Stimulated activated memory B cell treated with anti-CD40 and anti-IgM and Interleukin-4, amounts not matched to agents 10 μg/mL and 1 μg/mL and 100 μg/mL, for 72 hours (primary cell): ENCODE measurements around the gene ZNF414.
"Not testable (repeated sequence)": the region's sequence is repeated elsewhere in the genome, so short reads cannot be mapped to it uniquely, and the experiment has no call there.

ENCODE experiments used
- ATAC-seq: fragments of 150-1000 bp; cut with Tn5 transposase; 2 replicates; pipeline ENCODE4 v1.10.0; 2021
- H3K27ac Mint-ChIP-seq: one replicate; pipeline ENCODE4 v1.8.0; 2022; ENCODE audit warnings: mild to moderate bottlenecking, mixed read lengths
- H3K27me3 Mint-ChIP-seq: one replicate; pipeline ENCODE4 v1.8.0; 2022; ENCODE audit warnings: mixed read lengths
- H3K36me3 Mint-ChIP-seq: one replicate; pipeline ENCODE4 v1.8.0; 2022; ENCODE audit warnings: mixed read lengths
- H3K4me1 Mint-ChIP-seq: one replicate; pipeline ENCODE4 v1.8.0; 2022; ENCODE audit warnings: mixed read lengths
- H3K4me3 Mint-ChIP-seq: one replicate; pipeline ENCODE4 v1.8.0; 2022; ENCODE audit warnings: mild to moderate bottlenecking, moderate library complexity, mixed read lengths
- H3K9me3 Mint-ChIP-seq: one replicate; pipeline ENCODE4 v1.8.0; 2022; ENCODE audit warnings: mixed read lengths

ZNF414 gene, protein sequence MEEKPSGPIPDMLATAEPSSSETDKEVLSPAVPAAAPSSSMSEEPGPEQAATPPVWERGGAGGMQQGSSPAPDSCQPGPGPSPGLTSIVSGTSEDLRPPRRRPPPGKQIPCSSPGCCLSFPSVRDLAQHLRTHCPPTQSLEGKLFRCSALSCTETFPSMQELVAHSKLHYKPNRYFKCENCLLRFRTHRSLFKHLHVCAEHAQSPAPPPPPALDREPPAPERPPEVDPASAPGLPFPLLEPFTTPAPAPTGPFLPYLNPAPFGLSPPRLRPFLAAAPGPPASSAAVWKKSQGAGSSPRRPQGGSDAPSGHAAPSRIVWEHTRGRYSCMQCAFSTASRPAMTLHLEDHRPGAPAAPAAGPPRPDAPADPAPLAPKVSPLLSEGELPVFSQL

DNA sequence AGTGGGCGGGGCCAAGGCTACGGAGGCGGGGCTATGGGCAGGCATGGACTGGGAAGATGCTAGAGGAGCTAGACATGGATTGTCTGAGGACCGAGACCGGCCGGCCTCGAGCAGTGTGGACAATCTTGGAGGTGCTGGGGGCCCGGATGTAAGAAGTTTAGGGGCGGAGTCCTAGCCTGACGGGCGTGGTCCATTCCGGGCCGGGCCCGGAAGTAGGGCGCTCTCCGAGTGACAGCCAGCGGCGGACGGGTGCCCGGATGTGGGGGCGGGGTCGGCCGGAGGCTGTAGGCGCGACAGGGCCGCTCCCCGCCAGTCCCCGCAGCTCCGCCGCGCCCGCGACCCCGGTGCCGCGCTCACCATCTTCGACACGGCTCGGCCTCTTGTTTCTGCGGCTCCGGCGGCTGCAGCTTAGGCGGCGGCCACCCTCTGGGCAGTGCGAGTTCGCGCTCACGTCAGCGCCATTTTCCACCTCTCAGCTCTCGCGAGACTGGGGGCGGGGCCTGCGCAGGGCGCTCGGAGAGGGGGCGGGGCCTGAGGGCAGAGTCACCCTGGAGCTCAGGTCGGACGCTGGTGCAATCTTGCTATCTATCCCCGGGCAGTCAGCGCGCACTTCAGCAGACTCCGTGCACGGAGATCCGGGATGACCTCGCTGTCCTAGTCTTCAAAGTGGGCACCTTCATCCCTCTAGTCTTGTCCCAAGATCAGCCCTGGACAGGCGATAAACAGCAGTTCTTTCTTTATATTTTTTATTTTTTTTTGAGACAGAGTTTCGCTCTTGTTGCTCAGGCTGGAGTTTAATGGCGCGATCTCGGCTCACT lies at the start of gene ZNF414:
TSS of gene ZNF414 (minus strand) at position 481 of the 818 bp plus-strand sequence. CDS start at position 360, 121 bp downstream.
- ATAC-seq = peak; percentile 95
- Mint-ChIP-seq H3K27me3 (no peaks in the 10 kb centered on the region), H3K27ac (peak within 1 kb of the TSS; percentile 98), H3K9me3 (no peaks in the 10 kb centered on the region), H3K4me1 (peaks cover 25% of the 10 kb centered on the region), H3K4me3 (peak within 1 kb of the TSS; percentile 96), H3K36me3 (peaks cover 7% of the 10 kb centered on the region)

DNA sequence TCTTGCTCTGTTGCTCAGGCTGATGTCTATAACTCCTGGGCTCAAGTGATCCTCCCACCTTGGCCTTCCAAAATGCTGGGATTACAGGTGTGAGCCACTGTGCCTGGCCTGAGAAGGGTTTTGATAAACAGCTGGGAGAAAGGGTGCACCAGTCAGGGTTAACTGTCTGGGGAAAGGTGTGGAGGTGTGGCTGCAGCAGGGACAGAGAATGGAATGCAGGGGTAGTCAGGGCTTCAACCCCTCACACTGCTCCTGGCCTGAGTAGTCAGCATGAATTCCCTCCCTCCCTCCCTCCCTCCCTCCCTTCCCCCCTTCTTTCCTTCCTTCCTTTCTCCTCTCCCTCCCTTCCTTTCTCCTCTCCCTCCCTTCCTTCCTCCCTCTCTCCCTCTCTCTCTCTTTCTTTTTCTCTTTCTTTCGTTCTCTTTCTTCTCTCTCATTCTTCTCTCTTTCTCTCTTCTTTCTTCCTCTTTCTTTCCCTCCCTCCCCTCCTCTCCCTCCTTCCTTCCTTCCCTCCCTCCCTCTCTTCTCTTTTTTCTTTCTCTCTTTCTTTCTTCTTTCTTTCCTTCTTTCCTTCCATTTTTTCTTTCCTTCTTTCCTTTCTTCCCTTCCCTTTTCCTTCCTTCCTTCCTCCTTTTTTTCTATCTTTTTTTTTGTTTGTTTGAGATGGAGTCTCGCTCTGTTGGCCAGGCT lies 47.3 kb upstream of the ZNF414 start:
- H3K4me1 Mint-ChIP-seq = peaks cover 39% of the 10 kb centered on the region
- H3K27me3 Mint-ChIP-seq = no peaks in the 10 kb centered on the region
- H3K27ac Mint-ChIP-seq = peak overlapping the region; percentile 77
- no peaks in the 10 kb centered on the region for H3K9me3 Mint-ChIP-seq
- no peak overlapping the region for H3K4me3 Mint-ChIP-seq
- H3K36me3 Mint-ChIP-seq = peaks cover 14% of the 10 kb centered on the region
- ATAC-seq = no peak

DNA sequence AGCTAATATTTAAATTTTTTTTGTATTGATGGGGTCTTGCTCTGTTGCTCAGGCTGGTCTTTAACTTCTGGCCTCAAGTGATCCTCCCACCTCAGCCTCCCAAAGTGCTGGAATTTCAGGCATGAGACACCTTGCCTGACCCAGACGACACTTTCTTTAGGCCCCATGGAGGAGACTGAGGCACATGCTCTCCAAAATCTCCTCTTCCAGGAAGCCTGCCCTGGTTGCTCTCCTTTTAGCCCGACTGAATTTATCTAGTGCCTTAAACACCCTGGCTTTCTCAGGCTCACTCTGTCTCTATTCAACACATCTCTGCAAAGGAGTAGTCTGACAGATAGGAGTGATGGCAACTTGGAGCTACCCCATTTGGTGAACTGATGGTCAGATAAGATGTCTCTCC lies 44.4 kb upstream of the ZNF414 start:
- H3K4me3 Mint-ChIP-seq = no peak overlapping the region
- H3K4me1 Mint-ChIP-seq = peaks cover 31% of the 10 kb centered on the region
- H3K27me3 Mint-ChIP-seq = no peaks in the 10 kb centered on the region
- peaks cover 34% of the 10 kb centered on the region for H3K36me3 Mint-ChIP-seq
- no peaks in the 10 kb centered on the region for H3K9me3 Mint-ChIP-seq
- H3K27ac Mint-ChIP-seq = peak overlapping the region; percentile 54
- no peak for ATAC-seq

DNA sequence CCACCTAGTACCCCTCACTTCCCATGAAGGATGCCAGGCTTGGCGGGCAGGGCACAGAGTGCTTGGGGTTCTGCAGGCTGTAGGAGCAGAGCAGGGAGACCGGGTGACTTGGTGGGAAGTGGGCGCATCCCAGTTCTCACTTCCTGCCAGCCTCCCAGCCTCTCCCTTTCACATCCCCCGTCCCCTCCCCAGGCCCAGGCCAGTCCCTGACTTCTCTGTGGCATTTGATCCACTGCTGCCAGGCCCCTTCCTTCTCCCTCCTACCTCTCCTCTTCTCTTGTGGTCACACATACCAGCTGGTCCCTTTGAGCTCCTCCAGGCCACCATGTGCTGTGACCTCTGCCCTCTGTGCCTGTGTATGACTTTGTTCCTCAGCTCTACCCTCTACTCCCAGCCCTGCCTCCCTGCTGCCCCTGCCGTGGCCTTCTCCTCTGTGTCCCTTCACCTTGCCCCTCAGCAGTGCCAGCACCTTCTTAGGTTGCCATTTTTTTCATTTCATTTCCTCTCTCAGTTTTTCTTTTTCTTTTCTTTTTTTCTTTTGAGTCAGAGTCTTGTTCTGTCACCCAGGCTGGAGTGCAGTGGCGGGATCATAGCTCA lies 43.8 kb upstream of the ZNF414 start:
- no peak for ATAC-seq
- H3K4me3 Mint-ChIP-seq = no peak overlapping the region
- peaks cover 26% of the 10 kb centered on the region for H3K4me1 Mint-ChIP-seq
- H3K36me3 Mint-ChIP-seq = peaks cover 40% of the 10 kb centered on the region
- H3K9me3 Mint-ChIP-seq = no peaks in the 10 kb centered on the region
- H3K27me3 Mint-ChIP-seq = no peaks in the 10 kb centered on the region
- peak overlapping the region; percentile 54 for H3K27ac Mint-ChIP-seq

DNA sequence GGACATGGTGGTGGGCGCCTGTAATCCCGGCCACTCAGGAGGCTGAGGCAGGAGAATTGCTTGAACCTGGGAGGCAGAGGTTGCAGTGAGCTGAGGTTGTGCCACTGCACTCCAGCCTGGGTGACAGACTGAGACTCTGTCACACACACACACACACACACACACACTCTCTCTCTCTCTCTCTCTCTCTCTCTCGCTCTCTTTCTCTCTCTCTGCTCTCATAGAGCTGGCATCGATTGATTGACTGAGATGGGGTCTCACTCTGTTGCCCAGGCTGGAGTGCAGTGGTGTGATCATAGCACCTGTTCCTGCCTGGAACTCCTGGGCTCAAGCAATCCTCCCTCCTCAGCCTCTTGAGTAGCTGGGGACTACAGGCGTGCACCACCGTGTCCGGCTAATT lies 39.8 kb upstream of the ZNF414 start:
- Mint-ChIP-seq H3K4me1 (peaks cover 12% of the 10 kb centered on the region), H3K36me3 (peaks cover 49% of the 10 kb centered on the region)
- H3K4me3 Mint-ChIP-seq, ATAC-seq, H3K27me3 Mint-ChIP-seq, H3K27ac Mint-ChIP-seq, H3K9me3 Mint-ChIP-seq: not testable (repeated sequence)

DNA sequence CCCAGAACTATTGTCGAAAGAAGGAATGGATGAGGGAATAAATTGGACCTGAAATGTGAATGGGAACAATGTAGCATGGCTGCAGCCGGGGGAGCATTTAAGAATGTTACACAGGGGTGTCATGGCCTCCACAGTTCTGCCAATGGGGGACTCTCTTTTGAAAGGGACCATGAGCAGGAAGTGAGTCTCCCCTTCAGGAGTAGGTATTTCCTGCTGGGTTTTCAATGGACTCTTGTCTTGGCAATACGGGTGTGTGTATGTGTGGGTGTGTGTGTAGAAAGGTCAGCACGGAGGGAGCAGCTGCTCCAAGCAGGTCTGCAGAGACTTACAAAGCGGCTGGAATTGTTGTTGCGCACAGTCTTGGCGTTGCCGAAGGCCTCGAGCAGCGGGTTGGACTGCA lies 38.8 kb upstream of the ZNF414 start:
- Mint-ChIP-seq H3K9me3 (no peaks in the 10 kb centered on the region), H3K27ac (peak overlapping the region; percentile 10), H3K27me3 (no peaks in the 10 kb centered on the region), H3K36me3 (peaks cover 52% of the 10 kb centered on the region), H3K4me1 (peaks cover 8% of the 10 kb centered on the region), H3K4me3 (no peak overlapping the region)
- ATAC-seq = no peak

DNA sequence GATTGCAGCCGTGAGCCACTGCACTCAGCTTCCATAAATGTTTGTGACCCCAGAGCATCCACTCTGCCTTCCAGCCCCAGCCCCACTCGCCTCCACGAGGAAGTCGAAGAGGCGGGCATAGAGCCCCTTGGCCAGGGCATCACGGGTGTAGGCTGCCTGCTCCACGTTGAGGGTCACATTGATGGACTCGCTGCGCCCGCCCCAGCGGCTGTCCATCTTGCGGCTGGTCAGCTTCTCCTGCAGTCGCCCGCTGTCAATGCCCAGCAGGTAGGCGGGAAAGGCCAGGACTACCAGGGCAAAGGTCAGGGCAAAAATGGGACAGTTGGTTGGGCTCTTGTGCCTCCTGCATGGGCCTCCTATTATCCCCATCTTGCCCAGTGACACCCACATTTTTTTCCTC lies 36.1 kb upstream of the ZNF414 start:
- Mint-ChIP-seq H3K36me3 (peaks cover 58% of the 10 kb centered on the region), H3K9me3 (no peaks in the 10 kb centered on the region), H3K4me3 (no peak overlapping the region), H3K27ac (no peak overlapping the region), H3K4me1 (peaks cover 5% of the 10 kb centered on the region), H3K27me3 (no peaks in the 10 kb centered on the region)
- ATAC-seq = no peak

DNA sequence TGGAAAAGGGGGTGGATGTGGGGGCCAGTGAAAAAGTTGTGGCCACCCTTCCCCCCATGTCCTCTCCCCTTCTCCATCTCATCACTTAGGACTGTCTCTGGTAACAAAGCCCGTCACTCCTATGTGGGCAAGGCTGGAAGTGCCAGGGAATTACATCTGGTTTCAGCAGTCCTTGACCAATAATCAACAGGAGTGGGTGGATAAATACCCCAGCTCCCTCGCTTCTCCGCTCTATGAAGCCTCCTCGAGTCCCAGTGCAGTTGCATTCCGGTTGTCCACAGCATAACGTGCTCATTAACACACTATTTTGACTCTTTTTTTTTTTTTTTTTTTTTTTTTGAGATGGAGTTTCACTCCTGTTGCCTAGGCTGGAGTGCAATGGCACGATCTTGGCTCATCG lies 31.8 kb upstream of the ZNF414 start:
- ATAC-seq = no peak
- peaks cover 41% of the 10 kb centered on the region for H3K36me3 Mint-ChIP-seq
- no peak overlapping the region for H3K4me3 Mint-ChIP-seq
- H3K27me3 Mint-ChIP-seq = no peaks in the 10 kb centered on the region
- no peaks in the 10 kb centered on the region for H3K9me3 Mint-ChIP-seq
- H3K4me1 Mint-ChIP-seq = peaks cover 5% of the 10 kb centered on the region
- H3K27ac Mint-ChIP-seq = no peak overlapping the region

DNA sequence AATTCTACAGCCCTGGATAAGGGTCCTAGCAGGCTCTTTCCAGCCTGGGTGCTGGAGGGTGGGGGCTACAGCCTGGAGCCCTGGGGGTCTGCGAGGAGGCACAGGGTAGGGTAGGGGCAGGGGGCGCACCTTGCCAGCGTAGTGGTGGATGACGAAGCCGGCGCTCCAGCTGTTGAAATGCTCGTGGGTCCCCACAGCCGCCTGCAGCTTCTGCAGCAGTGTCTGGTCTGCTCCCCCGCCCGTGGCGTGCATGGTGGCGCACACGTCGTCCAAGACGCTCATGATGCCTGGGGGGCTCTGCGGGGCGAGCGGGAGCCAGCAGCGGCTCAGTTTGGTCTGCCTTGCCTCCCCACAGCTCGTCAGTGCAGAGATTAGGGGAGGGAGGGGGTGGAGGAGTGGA lies 30.2 kb upstream of the ZNF414 start:
- peaks cover 46% of the 10 kb centered on the region for H3K36me3 Mint-ChIP-seq
- H3K9me3 Mint-ChIP-seq = no peaks in the 10 kb centered on the region
- peaks cover 5% of the 10 kb centered on the region for H3K4me1 Mint-ChIP-seq
- no peaks in the 10 kb centered on the region for H3K27me3 Mint-ChIP-seq
- no peak for ATAC-seq
- H3K4me3 Mint-ChIP-seq = no peak overlapping the region
- no peak overlapping the region for H3K27ac Mint-ChIP-seq

DNA sequence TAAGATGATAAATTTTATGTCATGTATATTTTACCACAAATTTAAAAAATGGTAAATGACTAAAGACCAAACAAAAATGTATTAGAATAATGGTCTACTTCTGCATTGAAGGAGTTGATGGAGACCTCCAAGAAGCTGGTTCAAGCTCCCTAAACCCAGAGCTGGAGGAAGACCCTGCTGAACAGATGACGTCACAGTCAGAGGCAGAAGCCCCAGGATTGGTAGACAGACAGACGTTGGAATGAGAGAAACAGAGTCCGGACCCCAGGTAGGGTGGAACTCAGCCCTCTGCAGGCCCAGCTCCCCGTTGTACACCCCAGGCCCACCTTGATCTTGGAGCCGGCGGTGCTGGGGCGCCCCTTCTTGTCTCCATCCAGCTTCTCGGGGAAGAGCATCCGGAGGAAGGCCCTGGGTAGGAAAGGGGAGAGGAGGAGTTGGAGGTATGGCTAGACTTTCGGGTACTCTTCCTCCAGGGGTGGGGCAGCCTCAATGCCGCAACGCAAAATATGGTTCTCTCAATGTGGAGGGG lies 25.7 kb upstream of the ZNF414 start:
- Mint-ChIP-seq H3K4me1 (no peaks in the 10 kb centered on the region), H3K27me3 (no peaks in the 10 kb centered on the region), H3K36me3 (peaks cover 45% of the 10 kb centered on the region), H3K27ac (no peak overlapping the region), H3K9me3 (no peaks in the 10 kb centered on the region), H3K4me3 (no peak overlapping the region)
- no peak for ATAC-seq

DNA sequence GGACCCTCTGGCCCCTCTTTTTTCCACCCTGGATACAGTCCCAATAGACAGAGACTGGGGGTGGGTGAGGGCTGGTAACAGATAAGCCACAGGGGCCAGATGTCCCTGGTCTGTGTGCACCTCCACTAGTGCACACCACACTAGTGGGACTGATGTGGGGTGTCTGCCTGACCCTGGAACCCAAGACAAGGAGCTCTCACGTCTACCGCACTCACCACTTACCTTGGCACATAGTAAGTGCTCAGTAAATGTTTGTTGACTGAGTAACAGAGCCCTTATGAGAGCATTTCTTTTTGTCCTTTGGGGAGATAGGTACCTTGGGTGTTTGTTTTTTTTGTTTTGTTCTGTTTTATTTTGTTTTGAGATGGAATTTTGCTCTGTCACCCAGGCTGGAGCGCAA lies 23.1 kb upstream of the ZNF414 start:
- no peaks in the 10 kb centered on the region for H3K4me1 Mint-ChIP-seq
- ATAC-seq = no peak
- H3K36me3 Mint-ChIP-seq = peaks cover 40% of the 10 kb centered on the region
- H3K27me3 Mint-ChIP-seq = no peaks in the 10 kb centered on the region
- H3K4me3 Mint-ChIP-seq = no peak overlapping the region
- no peak overlapping the region for H3K27ac Mint-ChIP-seq
- H3K9me3 Mint-ChIP-seq = no peaks in the 10 kb centered on the region

DNA sequence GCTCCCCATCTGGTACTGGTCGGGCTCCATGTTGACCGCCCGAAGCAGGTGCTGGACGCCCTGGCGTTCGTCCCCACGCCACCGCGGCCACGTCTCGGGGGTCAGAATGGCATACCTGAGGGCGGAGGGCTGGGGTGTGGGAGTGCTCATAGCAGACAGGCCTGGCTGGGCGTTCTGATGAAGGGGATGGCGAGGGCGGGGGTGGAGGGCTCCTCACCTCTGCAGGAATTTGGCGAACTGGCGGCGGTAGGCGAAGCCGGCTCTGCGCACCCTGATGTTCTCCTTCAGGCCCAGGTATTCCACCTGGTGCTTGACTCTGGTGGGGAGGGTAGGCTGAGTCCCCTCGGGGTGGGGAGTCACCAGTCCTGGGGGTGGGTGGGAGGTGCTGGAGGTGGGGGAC lies 22.3 kb upstream of the ZNF414 start:
- no peak for ATAC-seq
- H3K36me3 Mint-ChIP-seq = peaks cover 41% of the 10 kb centered on the region

DNA sequence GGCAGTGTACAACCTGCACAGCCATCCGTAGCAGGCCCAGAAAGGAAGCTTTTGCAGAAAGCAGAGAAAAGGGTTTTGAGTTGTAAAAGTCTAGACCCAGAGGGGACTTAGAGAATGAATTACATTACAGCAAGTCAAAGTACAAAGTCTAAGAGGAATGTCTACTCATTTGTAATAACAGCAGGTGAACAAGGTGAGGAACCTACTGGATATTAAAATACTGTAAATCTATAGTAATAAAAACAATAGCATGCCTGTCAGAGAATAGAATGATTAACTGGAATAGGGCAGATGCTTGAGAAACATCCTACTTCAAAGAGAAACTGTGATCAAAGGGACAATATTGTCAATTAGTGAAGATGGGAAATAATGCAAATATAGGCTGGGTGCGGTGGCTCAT lies 18.3 kb upstream of the ZNF414 start:
- no peak for ATAC-seq
- H3K27ac Mint-ChIP-seq = no peak overlapping the region
- H3K36me3 Mint-ChIP-seq = peaks cover 34% of the 10 kb centered on the region

More for the DNA sequence above, 22.3 kb upstream of the ZNF414 start:
- Mint-ChIP-seq H3K4me3 (no peak overlapping the region), H3K9me3 (no peaks in the 10 kb centered on the region), H3K27me3 (no peaks in the 10 kb centered on the region), H3K4me1 (no peaks in the 10 kb centered on the region), H3K27ac (no peak overlapping the region)

DNA sequence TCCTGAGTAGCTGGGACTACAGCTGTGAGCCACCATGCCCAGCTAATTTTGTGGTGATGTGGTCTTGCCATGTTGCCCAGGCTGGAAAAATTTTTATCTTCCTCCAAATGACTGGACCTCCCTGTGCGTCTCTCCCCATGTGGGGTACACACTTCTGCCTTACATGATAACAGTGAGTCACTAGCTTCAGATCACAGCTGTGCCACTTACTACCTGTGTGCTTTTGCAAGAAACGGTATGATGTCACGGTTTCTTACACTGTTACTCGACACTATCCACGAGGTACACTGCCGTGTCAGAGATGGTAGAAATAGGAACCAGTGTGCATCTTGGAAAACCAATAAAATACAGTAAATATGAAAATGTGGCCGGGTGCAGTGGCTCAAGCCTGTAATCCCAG lies 17.5 kb upstream of the ZNF414 start:
- H3K4me3 Mint-ChIP-seq = no peak overlapping the region
- no peaks in the 10 kb centered on the region for H3K27me3 Mint-ChIP-seq
- H3K27ac Mint-ChIP-seq = no peak overlapping the region
- no peaks in the 10 kb centered on the region for H3K4me1 Mint-ChIP-seq
- peaks cover 27% of the 10 kb centered on the region for H3K36me3 Mint-ChIP-seq
- H3K9me3 Mint-ChIP-seq = no peaks in the 10 kb centered on the region
- no peak for ATAC-seq

More for the DNA sequence above, 18.3 kb upstream of the ZNF414 start:
- Mint-ChIP-seq H3K9me3 (no peaks in the 10 kb centered on the region), H3K4me3 (no peak overlapping the region), H3K27me3 (no peaks in the 10 kb centered on the region), H3K4me1 (no peaks in the 10 kb centered on the region)
